HL-60 (cell line): Measurements from ENCODE around the gene KIF20B.

Experiments used
- DNase-seq, 2 experiments: peaks; one replicate each; pipeline ENCODE4 v3.0.0-alpha.2; 2010 to 2020; ENCODE audit warnings: low read depth in 1 of 2, low spot score in 1 of 2
- H3K27ac ChIP-seq: fragments of 250-450 bp; sonication (Bioruptor Pico); replicated peaks from 2 replicates; pipeline ENCODE4 v1.5.1; 2020; ENCODE audit warnings: mild to moderate bottlenecking, moderate library complexity
- H3K27me3 ChIP-seq: fragments of 250-450 bp; sonication (Bioruptor Pico); 2 replicates; pipeline ENCODE4 v1.5.1; 2021; ENCODE audit warnings: mild to moderate bottlenecking, moderate library complexity; ENCODE audit not compliant: insufficient read depth, poor library complexity, severe bottlenecking
- H3K4me3 ChIP-seq: replicated peaks from 2 replicates; pipeline ENCODE4 v1.5.1; 2011; ENCODE audit warnings: mild to moderate bottlenecking, control low read depth, low read length; ENCODE audit not compliant: insufficient read depth
- CTCF ChIP-seq: IDR thresholded peaks from one replicate; pipeline ENCODE4 v1.5.1; 2011; ENCODE audit warnings: low read length, control low read depth, inconsistent platforms; ENCODE audit not compliant: insufficient read depth
- GABPA ChIP-seq: IDR thresholded peaks from 2 replicates; pipeline ENCODE4 v1.6.1; 2012; ENCODE audit warnings: low read depth
- POLR2AphosphoS5 ChIP-seq: IDR thresholded peaks from 2 replicates; pipeline ENCODE4 v1.6.1; 2012; ENCODE audit warnings: low read depth
- REST ChIP-seq: IDR thresholded peaks from 2 replicates; pipeline ENCODE4 v1.6.1; 2012; ENCODE audit warnings: low read depth; ENCODE audit not compliant: insufficient replicate concordance
- SPI1 ChIP-seq: IDR thresholded peaks from 2 replicates; pipeline ENCODE4 v1.6.1; 2012; ENCODE audit warnings: low read depth, mild to moderate bottlenecking, borderline replicate concordance

The KIF20B gene

GRCh38 chr10:89665302-89665701 lies 36.1 kb upstream of the KIF20B start:
- Histone ChIP-seq H3K4me3 (no peak overlapping the region), H3K27ac (no peak overlapping the region), H3K27me3 (no peaks in the 10 kb centered on the region)
- TF ChIP-seq SPI1, result no peak
- TF ChIP-seq GABPA, result no peak
- DNase-seq, result no peak

- no peak for DNase-seq
Observed at GRCh38 chr10:89666138-89666537, 35.3 kb upstream of the KIF20B start.

GRCh38 chr10:89668386-89669071 lies 32.9 kb upstream of the KIF20B start:
- DNase-seq, result no peak
- Histone ChIP-seq H3K27me3 (no peaks in the 10 kb centered on the region), H3K4me3 (no peak overlapping the region), H3K27ac (no peak overlapping the region)
- TF ChIP-seq SPI1 (no peak), CTCF (no peak), GABPA (no peak), POLR2AphosphoS5 (no peak), REST (no peak)

More at GRCh38 chr10:89666138-89666537, 35.3 kb upstream of the KIF20B start:
- Histone ChIP-seq H3K27ac (no peak overlapping the region), H3K4me3 (no peak overlapping the region), H3K27me3 (no peaks in the 10 kb centered on the region)
- no peak for TF ChIP-seq POLR2AphosphoS5
- TF ChIP-seq SPI1, result no peak
- TF ChIP-seq CTCF, result no peak
- no peak for TF ChIP-seq GABPA
- TF ChIP-seq REST, result no peak

GRCh38 chr10:89669985-89670384 lies 31.4 kb upstream of the KIF20B start:
- H3K4me3 ChIP-seq, result no peak overlapping the region
- no peaks in the 10 kb centered on the region for H3K27me3 ChIP-seq
- H3K27ac ChIP-seq, result no peak overlapping the region
- no peak for DNase-seq
- TF ChIP-seq GABPA, result no peak
- TF ChIP-seq REST, result no peak
- TF ChIP-seq POLR2AphosphoS5, result no peak
- no peak for TF ChIP-seq SPI1
- no peak for TF ChIP-seq CTCF
